ENCODE results near the gene RSPO4. TPM values are rescaled to one million over a fixed set of nuclear protein-coding genes. Genes with fewer than 3 reads are reported as not detected.

Gene RSPO4
- total and polyA plus RNA-seq, 2 of the 13 experiments (the other 11 are each of a cell fraction or from before 2014, with no cell fraction given) = not detected

DNA sequence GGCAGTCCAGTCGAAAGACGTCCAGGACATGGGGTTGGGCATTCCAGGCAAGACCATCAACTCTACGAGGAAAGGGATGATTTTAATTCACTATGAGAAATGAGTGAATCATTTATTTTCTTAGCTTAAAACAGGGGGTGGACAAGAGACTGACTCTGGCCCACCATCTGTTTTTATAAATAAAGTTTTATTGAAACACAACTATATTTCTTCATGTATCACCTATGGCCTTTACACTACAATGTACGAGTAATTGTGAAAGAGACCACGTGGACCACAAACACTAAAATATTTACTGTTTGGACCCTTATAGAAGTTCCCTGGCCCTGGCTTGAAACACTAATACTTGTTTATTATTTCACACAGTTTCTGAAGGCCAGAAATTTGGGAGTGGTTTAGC, 15.6 kb upstream of the RSPO4 start (continued):
- TF ChIP-seq TCF12 (IDR thresholded peaks at IDR 0.05) = no peak
- TF ChIP-seq TCF12 (CRISPR knock-in tag; IDR thresholded peaks at IDR 0.05) = no peak
- no peak for TF ChIP-seq ZNF431 (CRISPR knock-in tag; IDR thresholded peaks at IDR 0.05; ENCODE audit: borderline replicate concordance, low read depth)
- TF ChIP-seq, protein P1, sequence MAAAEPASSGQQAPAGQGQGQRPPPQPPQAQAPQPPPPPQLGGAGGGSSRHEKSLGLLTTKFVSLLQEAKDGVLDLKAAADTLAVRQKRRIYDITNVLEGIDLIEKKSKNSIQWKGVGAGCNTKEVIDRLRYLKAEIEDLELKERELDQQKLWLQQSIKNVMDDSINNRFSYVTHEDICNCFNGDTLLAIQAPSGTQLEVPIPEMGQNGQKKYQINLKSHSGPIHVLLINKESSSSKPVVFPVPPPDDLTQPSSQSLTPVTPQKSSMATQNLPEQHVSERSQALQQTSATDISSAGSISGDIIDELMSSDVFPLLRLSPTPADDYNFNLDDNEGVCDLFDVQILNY (CRISPR knock-in tag; conservative IDR thresholded peaks at IDR 0.05) = no peak

DNA sequence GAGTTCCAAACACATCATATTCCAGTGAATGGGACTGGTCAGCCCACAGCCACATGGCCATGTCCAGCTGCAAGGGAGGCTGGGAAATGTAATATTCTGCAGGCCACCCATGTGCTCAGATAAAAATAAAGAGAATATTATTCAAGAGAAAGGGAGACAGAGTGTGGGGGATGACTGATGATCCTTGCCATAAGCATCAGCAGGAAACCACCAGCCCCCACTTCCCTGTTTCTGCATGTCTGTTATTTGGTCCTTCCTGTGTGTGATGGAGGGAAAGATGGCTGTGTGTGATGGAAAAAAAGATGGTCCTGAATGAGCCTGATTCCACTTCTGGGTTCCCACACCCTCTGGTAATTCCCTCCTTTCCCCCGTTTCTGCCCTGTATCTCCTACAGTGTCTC, 13.1 kb upstream of the RSPO4 start:
- no peaks in the 10 kb centered on the region for H3K27me3 ChIP-seq (ENCODE audit: control insufficient read depth in 1 of 2, insufficient read depth in 2 of 2, low read length in 2 of 2)

More for the DNA sequence above, 13.1 kb upstream of the RSPO4 start:
- BruUV-seq (replicated peaks) = no TSS peak
- Histone ChIP-seq H3K36me3 (replicated peaks in 1 of 2; ENCODE audit: control insufficient read depth in 1 of 2, insufficient read depth in 2 of 2, low read length in 2 of 2) (no peaks in the 10 kb centered on the region), H3K4me3 (replicated peaks in 1 of 3; ENCODE audit: insufficient read depth in 1 of 3, low read depth in 2 of 3, low read length in 3 of 3) (no peak overlapping the region), H2AFZ (ENCODE audit: low read length) (no peak overlapping the region), H3K79me2 (ENCODE audit: insufficient read depth, low read length) (no peaks in the 10 kb centered on the region), H4K20me1 (ENCODE audit: insufficient read depth, low read length) (no peaks in the 10 kb centered on the region), H3K27ac (ENCODE audit: extremely low read length, insufficient read depth, low read length) (no peak overlapping the region), H3K4me2 (ENCODE audit: low read depth, low read length) (no peak overlapping the region), H3K9ac (ENCODE audit: insufficient read depth, low read depth, low read length) (no peak overlapping the region), H3K9me3 (ENCODE audit: low read length) (no peaks in the 10 kb centered on the region), H3K4me1 (ENCODE audit: insufficient read depth, low read length) (no peaks in the 10 kb centered on the region)
- ChIA-PET CTCF (ENCODE audit: low intra/inter-chr PET ratio, low total read pairs) (no interaction called here), POLR2A (no interaction called here)
- ATAC-seq = no peak
- no peak for FAIRE-seq
- intact Hi-C loops (cut with micrococcal nuclease; ENCODE audit: unreplicated experiment) (no loop called here), in situ Hi-C loops (cut with HindIII; ENCODE audit: extremely low pct_ligation_motif_present, low pct_unique_long_range_greater_than_20kb) (no loop called here)
- DNase-seq (ENCODE audit: low spot score) = no peak
- WGBS (ENCODE audit: low lambda C conversion rate) = 3% methylated on average over 1 of the region's 1 CpG
- TF ChIP-seq, protein P2, sequence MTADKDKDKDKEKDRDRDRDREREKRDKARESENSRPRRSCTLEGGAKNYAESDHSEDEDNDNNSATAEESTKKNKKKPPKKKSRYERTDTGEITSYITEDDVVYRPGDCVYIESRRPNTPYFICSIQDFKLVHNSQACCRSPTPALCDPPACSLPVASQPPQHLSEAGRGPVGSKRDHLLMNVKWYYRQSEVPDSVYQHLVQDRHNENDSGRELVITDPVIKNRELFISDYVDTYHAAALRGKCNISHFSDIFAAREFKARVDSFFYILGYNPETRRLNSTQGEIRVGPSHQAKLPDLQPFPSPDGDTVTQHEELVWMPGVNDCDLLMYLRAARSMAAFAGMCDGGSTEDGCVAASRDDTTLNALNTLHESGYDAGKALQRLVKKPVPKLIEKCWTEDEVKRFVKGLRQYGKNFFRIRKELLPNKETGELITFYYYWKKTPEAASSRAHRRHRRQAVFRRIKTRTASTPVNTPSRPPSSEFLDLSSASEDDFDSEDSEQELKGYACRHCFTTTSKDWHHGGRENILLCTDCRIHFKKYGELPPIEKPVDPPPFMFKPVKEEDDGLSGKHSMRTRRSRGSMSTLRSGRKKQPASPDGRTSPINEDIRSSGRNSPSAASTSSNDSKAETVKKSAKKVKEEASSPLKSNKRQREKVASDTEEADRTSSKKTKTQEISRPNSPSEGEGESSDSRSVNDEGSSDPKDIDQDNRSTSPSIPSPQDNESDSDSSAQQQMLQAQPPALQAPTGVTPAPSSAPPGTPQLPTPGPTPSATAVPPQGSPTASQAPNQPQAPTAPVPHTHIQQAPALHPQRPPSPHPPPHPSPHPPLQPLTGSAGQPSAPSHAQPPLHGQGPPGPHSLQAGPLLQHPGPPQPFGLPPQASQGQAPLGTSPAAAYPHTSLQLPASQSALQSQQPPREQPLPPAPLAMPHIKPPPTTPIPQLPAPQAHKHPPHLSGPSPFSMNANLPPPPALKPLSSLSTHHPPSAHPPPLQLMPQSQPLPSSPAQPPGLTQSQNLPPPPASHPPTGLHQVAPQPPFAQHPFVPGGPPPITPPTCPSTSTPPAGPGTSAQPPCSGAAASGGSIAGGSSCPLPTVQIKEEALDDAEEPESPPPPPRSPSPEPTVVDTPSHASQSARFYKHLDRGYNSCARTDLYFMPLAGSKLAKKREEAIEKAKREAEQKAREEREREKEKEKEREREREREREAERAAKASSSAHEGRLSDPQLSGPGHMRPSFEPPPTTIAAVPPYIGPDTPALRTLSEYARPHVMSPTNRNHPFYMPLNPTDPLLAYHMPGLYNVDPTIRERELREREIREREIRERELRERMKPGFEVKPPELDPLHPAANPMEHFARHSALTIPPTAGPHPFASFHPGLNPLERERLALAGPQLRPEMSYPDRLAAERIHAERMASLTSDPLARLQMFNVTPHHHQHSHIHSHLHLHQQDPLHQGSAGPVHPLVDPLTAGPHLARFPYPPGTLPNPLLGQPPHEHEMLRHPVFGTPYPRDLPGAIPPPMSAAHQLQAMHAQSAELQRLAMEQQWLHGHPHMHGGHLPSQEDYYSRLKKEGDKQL (CRISPR knock-in tag; IDR thresholded peaks at IDR 0.05; ENCODE audit: low read depth) = no peak
